ENCODE results near the gene TNS1. TPM values are rescaled to one million over a fixed set of nuclear protein-coding genes. Genes with fewer than 3 reads are reported as not detected.
"Not testable (repeated sequence)": the region's sequence is repeated elsewhere in the genome, so short reads cannot be mapped to it uniquely, and the experiment has no call there.

The TNS1 gene
- polyA plus RNA-seq, 1 experiment = 19.7 TPM

- no peak for TF ChIP-seq CTCF (IDR thresholded peaks at IDR 0.05; ENCODE audit: low read depth, low read length)
- Histone ChIP-seq H3K4me3 (ENCODE audit: low read depth, low read length) (no peak overlapping the region), H3K27ac (ENCODE audit: low read depth, low read length) (no peak overlapping the region), H3K27me3 (ENCODE audit: control insufficient read depth, insufficient read depth, low read length) (no peaks in the 10 kb centered on the region), H3K9me3 (ENCODE audit: control insufficient read depth, insufficient read depth, low read length) (no peaks in the 10 kb centered on the region)
- CTCF ChIA-PET = no interaction called here
- POLR2A ChIA-PET = no interaction called here
- DNase-seq (ENCODE audit: low read depth, low spot score) = no peak
These were observed 193.1 kb downstream of the TNS1 start for GRCh38 chr2:217809736-217810135.

GRCh38 chr2:217808967-217809366 is 193.8 kb downstream of the TNS1 start:
- DNase-seq (ENCODE audit: low read depth, low spot score); CTCF ChIA-PET; H3K27ac ChIP-seq (ENCODE audit: low read depth, low read length); H3K27me3 ChIP-seq (ENCODE audit: control insufficient read depth, insufficient read depth, low read length); POLR2A ChIA-PET; H3K9me3 ChIP-seq (ENCODE audit: control insufficient read depth, insufficient read depth, low read length); H3K4me3 ChIP-seq (ENCODE audit: low read depth, low read length): not testable (repeated sequence)

- CTCF ChIA-PET = interaction anchor here (0.9 kb wide), 1 partner anchor 78 kb away, joined by 3 read pairs; no protein-coding TSS in a partner anchor
These were observed 194.5 kb downstream of the TNS1 start for GRCh38 chr2:217808326-217808725.

GRCh38 chr2:217807753-217808152 is 195.0 kb downstream of the TNS1 start:
- TF ChIP-seq CTCF (IDR thresholded peaks at IDR 0.05; ENCODE audit: low read depth, low read length) = no peak
- ChIA-PET CTCF (interaction anchor here (0.9 to 1.6 kb wide), 2 partner anchors 79 to 182 kb away, joined by 3 read pairs; no protein-coding TSS in a partner anchor), POLR2A (no interaction called here)
- no peaks in the 10 kb centered on the region for H3K27me3 ChIP-seq (ENCODE audit: control insufficient read depth, insufficient read depth, low read length)
- H3K9me3 ChIP-seq (ENCODE audit: control insufficient read depth, insufficient read depth, low read length) = no peaks in the 10 kb centered on the region
- H3K27ac ChIP-seq (ENCODE audit: low read depth, low read length) = no peak overlapping the region
- H3K4me3 ChIP-seq (ENCODE audit: low read depth, low read length) = no peak overlapping the region
- no peak for DNase-seq (ENCODE audit: low read depth, low spot score)

More at GRCh38 chr2:217808326-217808725, 194.5 kb downstream of the TNS1 start:
- no peak overlapping the region for H3K27ac ChIP-seq (ENCODE audit: low read depth, low read length)
- no peaks in the 10 kb centered on the region for H3K27me3 ChIP-seq (ENCODE audit: control insufficient read depth, insufficient read depth, low read length)
- H3K9me3 ChIP-seq (ENCODE audit: control insufficient read depth, insufficient read depth, low read length) = no peaks in the 10 kb centered on the region
- TF ChIP-seq CTCF (IDR thresholded peaks at IDR 0.05; ENCODE audit: low read depth, low read length) = no peak
- no peak overlapping the region for H3K4me3 ChIP-seq (ENCODE audit: low read depth, low read length)
- POLR2A ChIA-PET = no interaction called here
- DNase-seq (ENCODE audit: low read depth, low spot score) = no peak

- Histone ChIP-seq H3K4me3 (ENCODE audit: low read depth, low read length) (no peak overlapping the region), H3K27me3 (ENCODE audit: control insufficient read depth, insufficient read depth, low read length) (no peaks in the 10 kb centered on the region), H3K9me3 (ENCODE audit: control insufficient read depth, insufficient read depth, low read length) (no peaks in the 10 kb centered on the region), H3K27ac (ENCODE audit: low read depth, low read length) (no peak overlapping the region)
- TF ChIP-seq CTCF (IDR thresholded peaks at IDR 0.05; ENCODE audit: low read depth, low read length) = no peak
- ChIA-PET POLR2A (no interaction called here), CTCF (interaction anchor here (1.6 to 1.8 kb wide), 2 partner anchors 18 to 182 kb away, joined by 3 to 8 read pairs; no protein-coding TSS in a partner anchor)
- DNase-seq (ENCODE audit: low read depth, low spot score) = no peak
These were observed 195.8 kb downstream of the TNS1 start for GRCh38 chr2:217807025-217807424.

GRCh38 chr2:217806482-217806765 is 196.4 kb downstream of the TNS1 start:
- no peak overlapping the region for H3K27ac ChIP-seq (ENCODE audit: low read depth, low read length)
- H3K9me3 ChIP-seq (ENCODE audit: control insufficient read depth, insufficient read depth, low read length) = no peaks in the 10 kb centered on the region
- POLR2A ChIA-PET = interaction anchor here (0.5 kb wide), 1 partner anchor 15 kb away, joined by 3 read pairs; no protein-coding TSS in a partner anchor
- H3K4me3 ChIP-seq (ENCODE audit: low read depth, low read length) = no peak overlapping the region
- DNase-seq (ENCODE audit: low read depth, low spot score) = no peak
- CTCF ChIA-PET = interaction anchor here (1.6 to 1.8 kb wide), 2 partner anchors 18 to 183 kb away, joined by 3 to 8 read pairs; no protein-coding TSS in a partner anchor
- H3K27me3 ChIP-seq (ENCODE audit: control insufficient read depth, insufficient read depth, low read length) = no peaks in the 10 kb centered on the region
- TF ChIP-seq CTCF (IDR thresholded peaks at IDR 0.05; ENCODE audit: low read depth, low read length) = no peak

Data from AG04450 (cell line).